DOHH2 (cell line): ENCODE data around the gene COLEC12.

Source experiments
- H3F3A ChIP-seq: fragments of 200-600 bp; sonication (generic), shearing (Covaris generic); 2 replicates; pipeline ENCODE4 v1.6.0; 2016; ENCODE audit warnings: antibody characterized with exemption, mild to moderate bottlenecking; ENCODE audit not compliant: control insufficient read depth, insufficient read depth
- H3K27ac ChIP-seq: fragments of 200-600 bp; sonication (generic); 2 replicates; pipeline ENCODE4 v1.5.1; 2014; ENCODE audit warnings: low read depth, mild to moderate bottlenecking, low read length, moderate library complexity
- H3K27me3 ChIP-seq: fragments of 200-600 bp; sonication (generic); 2 replicates; pipeline ENCODE4 v1.6.1; 2014; ENCODE audit warnings: mild to moderate bottlenecking, low read length, mixed read lengths; ENCODE audit not compliant: control insufficient read depth
- H3K36me3 ChIP-seq: fragments of 200-600 bp; sonication (generic); 2 replicates; pipeline ENCODE4 v1.6.1; 2014; ENCODE audit warnings: mild to moderate bottlenecking, low read length, moderate library complexity, mixed read lengths; ENCODE audit not compliant: control insufficient read depth
- H3K4me1 ChIP-seq: fragments of 200-600 bp; sonication (generic); 2 replicates; pipeline ENCODE4 v1.6.1; 2014; ENCODE audit warnings: mild to moderate bottlenecking, low read length, mixed read lengths; ENCODE audit not compliant: control insufficient read depth
- H3K4me2 ChIP-seq: fragments of 200-600 bp; sonication (generic); 2 replicates; pipeline ENCODE4 v1.6.0; 2014; ENCODE audit warnings: mild to moderate bottlenecking, low read length, moderate library complexity
- H3K4me3 ChIP-seq: fragments of 200-600 bp; sonication (generic); 2 replicates; pipeline ENCODE4 v1.5.1; 2014; ENCODE audit warnings: mild to moderate bottlenecking, low read length, mixed read lengths
- H3K79me2 ChIP-seq: fragments of 200-600 bp; sonication (generic); 2 replicates; pipeline ENCODE4 v1.6.1; 2014; ENCODE audit warnings: mild to moderate bottlenecking, low read length, mixed read lengths; ENCODE audit not compliant: control insufficient read depth
- H3K9me2 ChIP-seq: fragments of 200-600 bp; sonication (generic); replicated peaks from 2 replicates; pipeline ENCODE4 v1.6.1; 2014; ENCODE audit warnings: mild to moderate bottlenecking, low read length, mixed read lengths; ENCODE audit not compliant: control insufficient read depth
- H3K9me3 ChIP-seq: fragments of 200-600 bp; sonication (generic); 2 replicates; pipeline ENCODE4 v1.6.1; 2014; ENCODE audit warnings: antibody characterized with exemption, low read length, mixed read lengths; ENCODE audit not compliant: control insufficient read depth, insufficient read depth
- H4K20me1 ChIP-seq: fragments of 200-600 bp; sonication (generic); 2 replicates; pipeline ENCODE4 v1.6.0; 2014; ENCODE audit warnings: low read depth, mild to moderate bottlenecking, antibody characterized with exemption, low read length, moderate library complexity; ENCODE audit not compliant: control insufficient read depth, insufficient read depth
- CTCF ChIP-seq: fragments of 200-600 bp; sonication (generic); IDR thresholded peaks from one replicate; pipeline ENCODE4 v1.5.1; 2014; ENCODE audit warnings: antibody characterized with exemption, mild to moderate bottlenecking, low read depth, low read length; ENCODE audit not compliant: poor library complexity, severe bottlenecking
- EZH2phosphoT487 ChIP-seq: fragments of 200-600 bp; sonication (generic); IDR thresholded peaks from 2 replicates; pipeline ENCODE4 v1.6.1; 2017; ENCODE audit warnings: borderline replicate concordance, mild to moderate bottlenecking, antibody characterized with exemption, low read length, moderate library complexity, mixed read lengths

COLEC12 gene

GRCh38 chr18:449374-449773, 51.1 kb downstream of the COLEC12 start:
- H3K9me2 ChIP-seq = no peaks in the 10 kb centered on the region
- no peak overlapping the region for H3K27ac ChIP-seq
- H3K79me2 ChIP-seq = no peaks in the 10 kb centered on the region
- H3K36me3 ChIP-seq = no peaks in the 10 kb centered on the region
- no peaks in the 10 kb centered on the region for H3F3A ChIP-seq
- no peaks in the 10 kb centered on the region for H3K27me3 ChIP-seq
- no peak overlapping the region for H3K4me3 ChIP-seq
- H4K20me1 ChIP-seq = no peaks in the 10 kb centered on the region
- no peak overlapping the region for H3K4me2 ChIP-seq
- H3K9me3 ChIP-seq = no peaks in the 10 kb centered on the region
- no peaks in the 10 kb centered on the region for H3K4me1 ChIP-seq
- no peak for TF ChIP-seq CTCF
- TF ChIP-seq EZH2phosphoT487 = no peak

- Histone ChIP-seq H4K20me1 (no peaks in the 10 kb centered on the region), H3K79me2 (no peaks in the 10 kb centered on the region), H3K27ac (no peak overlapping the region), H3K4me1 (no peaks in the 10 kb centered on the region), H3K9me3 (no peaks in the 10 kb centered on the region), H3K4me3 (no peak overlapping the region), H3K36me3 (no peaks in the 10 kb centered on the region), H3K9me2 (no peaks in the 10 kb centered on the region), H3F3A (no peaks in the 10 kb centered on the region), H3K4me2 (no peak overlapping the region), H3K27me3 (no peaks in the 10 kb centered on the region)
- no peak for TF ChIP-seq EZH2phosphoT487
- TF ChIP-seq CTCF = no peak
Measured at GRCh38 chr18:448116-448790, 52.2 kb downstream of the COLEC12 start.

GRCh38 chr18:446941-447560, 53.5 kb downstream of the COLEC12 start:
- Histone ChIP-seq H4K20me1 (no peaks in the 10 kb centered on the region), H3K4me1 (no peaks in the 10 kb centered on the region), H3K9me3 (no peaks in the 10 kb centered on the region), H3F3A (no peaks in the 10 kb centered on the region), H3K79me2 (no peaks in the 10 kb centered on the region), H3K27me3 (no peaks in the 10 kb centered on the region), H3K27ac (no peak overlapping the region), H3K4me2 (no peak overlapping the region), H3K9me2 (no peaks in the 10 kb centered on the region), H3K36me3 (no peaks in the 10 kb centered on the region), H3K4me3 (no peak overlapping the region)
- TF ChIP-seq CTCF (no peak), EZH2phosphoT487 (no peak)
